ENCODE results near the gene DNAAF5. TPM values are rescaled to one million over a fixed set of nuclear protein-coding genes. Genes with fewer than 3 reads are reported as not detected.
A peak's percentile ranks its signal among the peaks of the same experiment; 100 is the strongest.

Gene DNAAF5
- total and polyA plus RNA-seq, 2 of the 13 experiments (the other 11 are each of a cell fraction or from before 2014, with no cell fraction given), result 11.9 to 21.5 TPM

DNA sequence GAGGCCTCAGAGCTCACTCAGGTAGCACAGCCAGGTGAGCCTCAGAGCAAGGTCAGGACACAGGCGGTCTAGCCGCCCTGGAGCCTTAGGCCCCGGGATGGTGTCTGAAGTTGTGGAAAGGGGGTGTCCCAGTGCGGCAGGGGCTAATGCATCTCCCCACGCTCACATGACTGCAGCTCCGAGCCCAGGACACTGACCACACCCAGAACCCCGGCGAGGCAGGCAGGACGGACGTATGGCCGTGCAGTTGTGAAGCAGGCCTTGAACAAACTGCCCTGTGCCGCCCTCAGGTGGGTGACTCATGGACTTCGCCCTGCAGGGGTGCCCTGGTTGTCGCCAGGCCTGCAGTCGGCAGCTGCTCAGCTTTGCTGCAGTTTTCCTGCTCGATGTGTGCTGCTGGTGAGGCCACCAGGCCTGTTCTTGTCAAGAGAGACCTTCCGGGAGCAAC is 5.6 kb downstream of the DNAAF5 start (continued):
- TF ChIP-seq, protein P1, sequence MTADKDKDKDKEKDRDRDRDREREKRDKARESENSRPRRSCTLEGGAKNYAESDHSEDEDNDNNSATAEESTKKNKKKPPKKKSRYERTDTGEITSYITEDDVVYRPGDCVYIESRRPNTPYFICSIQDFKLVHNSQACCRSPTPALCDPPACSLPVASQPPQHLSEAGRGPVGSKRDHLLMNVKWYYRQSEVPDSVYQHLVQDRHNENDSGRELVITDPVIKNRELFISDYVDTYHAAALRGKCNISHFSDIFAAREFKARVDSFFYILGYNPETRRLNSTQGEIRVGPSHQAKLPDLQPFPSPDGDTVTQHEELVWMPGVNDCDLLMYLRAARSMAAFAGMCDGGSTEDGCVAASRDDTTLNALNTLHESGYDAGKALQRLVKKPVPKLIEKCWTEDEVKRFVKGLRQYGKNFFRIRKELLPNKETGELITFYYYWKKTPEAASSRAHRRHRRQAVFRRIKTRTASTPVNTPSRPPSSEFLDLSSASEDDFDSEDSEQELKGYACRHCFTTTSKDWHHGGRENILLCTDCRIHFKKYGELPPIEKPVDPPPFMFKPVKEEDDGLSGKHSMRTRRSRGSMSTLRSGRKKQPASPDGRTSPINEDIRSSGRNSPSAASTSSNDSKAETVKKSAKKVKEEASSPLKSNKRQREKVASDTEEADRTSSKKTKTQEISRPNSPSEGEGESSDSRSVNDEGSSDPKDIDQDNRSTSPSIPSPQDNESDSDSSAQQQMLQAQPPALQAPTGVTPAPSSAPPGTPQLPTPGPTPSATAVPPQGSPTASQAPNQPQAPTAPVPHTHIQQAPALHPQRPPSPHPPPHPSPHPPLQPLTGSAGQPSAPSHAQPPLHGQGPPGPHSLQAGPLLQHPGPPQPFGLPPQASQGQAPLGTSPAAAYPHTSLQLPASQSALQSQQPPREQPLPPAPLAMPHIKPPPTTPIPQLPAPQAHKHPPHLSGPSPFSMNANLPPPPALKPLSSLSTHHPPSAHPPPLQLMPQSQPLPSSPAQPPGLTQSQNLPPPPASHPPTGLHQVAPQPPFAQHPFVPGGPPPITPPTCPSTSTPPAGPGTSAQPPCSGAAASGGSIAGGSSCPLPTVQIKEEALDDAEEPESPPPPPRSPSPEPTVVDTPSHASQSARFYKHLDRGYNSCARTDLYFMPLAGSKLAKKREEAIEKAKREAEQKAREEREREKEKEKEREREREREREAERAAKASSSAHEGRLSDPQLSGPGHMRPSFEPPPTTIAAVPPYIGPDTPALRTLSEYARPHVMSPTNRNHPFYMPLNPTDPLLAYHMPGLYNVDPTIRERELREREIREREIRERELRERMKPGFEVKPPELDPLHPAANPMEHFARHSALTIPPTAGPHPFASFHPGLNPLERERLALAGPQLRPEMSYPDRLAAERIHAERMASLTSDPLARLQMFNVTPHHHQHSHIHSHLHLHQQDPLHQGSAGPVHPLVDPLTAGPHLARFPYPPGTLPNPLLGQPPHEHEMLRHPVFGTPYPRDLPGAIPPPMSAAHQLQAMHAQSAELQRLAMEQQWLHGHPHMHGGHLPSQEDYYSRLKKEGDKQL (CRISPR knock-in tag; IDR thresholded peaks at IDR 0.05; ENCODE audit: low read depth), result peak; percentile 25; the same call in 1 of the 2 replicates
- TF ChIP-seq MZF1 (CRISPR knock-in tag; IDR thresholded peaks at IDR 0.05; ENCODE audit: borderline replicate concordance) (no peak), ZNF607 (CRISPR knock-in tag; IDR thresholded peaks at IDR 0.05; ENCODE audit: borderline replicate concordance) (no peak), ZFP36L2 (CRISPR knock-in tag; IDR thresholded peaks at IDR 0.05) (no peak), RXRB (CRISPR knock-in tag; IDR thresholded peaks at IDR 0.05; ENCODE audit: borderline replicate concordance) (peak; percentile 73; the same call in 1 of the 2 replicates), MIER3 (CRISPR knock-in tag; IDR thresholded peaks at IDR 0.05; ENCODE audit: borderline replicate concordance) (peak; percentile 73; the same call in 1 of the 2 replicates), ZNF615 (CRISPR knock-in tag; IDR thresholded peaks at IDR 0.05; ENCODE audit: borderline replicate concordance) (no peak), NR2C2 (CRISPR knock-in tag; IDR thresholded peaks at IDR 0.05; ENCODE audit: borderline replicate concordance) (no peak), HES4 (CRISPR knock-in tag; IDR thresholded peaks at IDR 0.05; ENCODE audit: borderline replicate concordance) (no peak; the same call in 1 of the 2 replicates), MAZ (IDR thresholded peaks at IDR 0.05; ENCODE audit: borderline replicate concordance, low read depth, low read length) (no peak), MAZ (CRISPR knock-in tag; IDR thresholded peaks at IDR 0.05; ENCODE audit: low read depth) (no peak), MIXL1 (CRISPR knock-in tag; IDR thresholded peaks at IDR 0.05) (no peak), ATF7-NPFF (CRISPR knock-in tag; IDR thresholded peaks at IDR 0.05; ENCODE audit: low read depth) (no peak), ZNF263 (CRISPR knock-in tag; IDR thresholded peaks at IDR 0.05) (peak; percentile 66), HIVEP1 (CRISPR knock-in tag; IDR thresholded peaks at IDR 0.05) (no peak)
- TF ChIP-seq, protein P2, sequence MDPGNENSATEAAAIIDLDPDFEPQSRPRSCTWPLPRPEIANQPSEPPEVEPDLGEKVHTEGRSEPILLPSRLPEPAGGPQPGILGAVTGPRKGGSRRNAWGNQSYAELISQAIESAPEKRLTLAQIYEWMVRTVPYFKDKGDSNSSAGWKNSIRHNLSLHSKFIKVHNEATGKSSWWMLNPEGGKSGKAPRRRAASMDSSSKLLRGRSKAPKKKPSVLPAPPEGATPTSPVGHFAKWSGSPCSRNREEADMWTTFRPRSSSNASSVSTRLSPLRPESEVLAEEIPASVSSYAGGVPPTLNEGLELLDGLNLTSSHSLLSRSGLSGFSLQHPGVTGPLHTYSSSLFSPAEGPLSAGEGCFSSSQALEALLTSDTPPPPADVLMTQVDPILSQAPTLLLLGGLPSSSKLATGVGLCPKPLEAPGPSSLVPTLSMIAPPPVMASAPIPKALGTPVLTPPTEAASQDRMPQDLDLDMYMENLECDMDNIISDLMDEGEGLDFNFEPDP (CRISPR knock-in tag; conservative IDR thresholded peaks at IDR 0.05), result no peak
- TF ChIP-seq, protein P3, sequence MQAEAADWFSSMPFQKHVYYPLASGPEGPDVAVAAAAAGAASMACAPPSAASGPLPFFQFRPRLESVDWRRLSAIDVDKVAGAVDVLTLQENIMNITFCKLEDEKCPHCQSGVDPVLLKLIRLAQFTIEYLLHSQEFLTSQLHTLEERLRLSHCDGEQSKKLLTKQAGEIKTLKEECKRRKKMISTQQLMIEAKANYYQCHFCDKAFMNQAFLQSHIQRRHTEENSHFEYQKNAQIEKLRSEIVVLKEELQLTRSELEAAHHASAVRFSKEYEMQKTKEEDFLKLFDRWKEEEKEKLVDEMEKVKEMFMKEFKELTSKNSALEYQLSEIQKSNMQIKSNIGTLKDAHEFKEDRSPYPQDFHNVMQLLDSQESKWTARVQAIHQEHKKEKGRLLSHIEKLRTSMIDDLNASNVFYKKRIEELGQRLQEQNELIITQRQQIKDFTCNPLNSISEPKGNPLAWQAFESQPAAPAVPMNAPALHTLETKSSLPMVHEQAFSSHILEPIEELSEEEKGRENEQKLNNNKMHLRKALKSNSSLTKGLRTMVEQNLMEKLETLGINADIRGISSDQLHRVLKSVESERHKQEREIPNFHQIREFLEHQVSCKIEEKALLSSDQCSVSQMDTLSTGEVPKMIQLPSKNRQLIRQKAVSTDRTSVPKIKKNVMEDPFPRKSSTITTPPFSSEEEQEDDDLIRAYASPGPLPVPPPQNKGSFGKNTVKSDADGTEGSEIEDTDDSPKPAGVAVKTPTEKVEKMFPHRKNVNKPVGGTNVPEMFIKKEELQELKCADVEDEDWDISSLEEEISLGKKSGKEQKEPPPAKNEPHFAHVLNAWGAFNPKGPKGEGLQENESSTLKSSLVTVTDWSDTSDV (CRISPR knock-in tag; IDR thresholded peaks at IDR 0.05), result no peak
- TF ChIP-seq, protein P4, sequence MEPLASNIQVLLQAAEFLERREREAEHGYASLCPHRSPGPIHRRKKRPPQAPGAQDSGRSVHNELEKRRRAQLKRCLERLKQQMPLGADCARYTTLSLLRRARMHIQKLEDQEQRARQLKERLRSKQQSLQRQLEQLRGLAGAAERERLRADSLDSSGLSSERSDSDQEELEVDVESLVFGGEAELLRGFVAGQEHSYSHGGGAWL (CRISPR knock-in tag; IDR thresholded peaks at IDR 0.05), result no peak; the same call in 1 of the 2 replicates
- TF ChIP-seq, protein P5, sequence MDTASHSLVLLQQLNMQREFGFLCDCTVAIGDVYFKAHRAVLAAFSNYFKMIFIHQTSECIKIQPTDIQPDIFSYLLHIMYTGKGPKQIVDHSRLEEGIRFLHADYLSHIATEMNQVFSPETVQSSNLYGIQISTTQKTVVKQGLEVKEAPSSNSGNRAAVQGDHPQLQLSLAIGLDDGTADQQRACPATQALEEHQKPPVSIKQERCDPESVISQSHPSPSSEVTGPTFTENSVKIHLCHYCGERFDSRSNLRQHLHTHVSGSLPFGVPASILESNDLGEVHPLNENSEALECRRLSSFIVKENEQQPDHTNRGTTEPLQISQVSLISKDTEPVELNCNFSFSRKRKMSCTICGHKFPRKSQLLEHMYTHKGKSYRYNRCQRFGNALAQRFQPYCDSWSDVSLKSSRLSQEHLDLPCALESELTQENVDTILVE (CRISPR knock-in tag; IDR thresholded peaks at IDR 0.05), result 0 out of 2 replicates have a peak, but pooled peaks have one; percentile 33

All from HepG2 (cell line).